WI38 (cell line): ENCODE results near the gene C1orf21.

ENCODE experiments used
- H3K4me3 ChIP-seq: 2 replicates; pipeline ENCODE4 v1.5.1; 2011; ENCODE audit warnings: low read depth, mild to moderate bottlenecking, control low read depth, low read length
- TF ChIP-seq, protein P1 (sequence below): IDR thresholded peaks from 2 replicates; pipeline ENCODE4 v1.5.1; 2012; ENCODE audit warnings: low read depth, mild to moderate bottlenecking, control low read depth, low read length

C1orf21 gene

DNA sequence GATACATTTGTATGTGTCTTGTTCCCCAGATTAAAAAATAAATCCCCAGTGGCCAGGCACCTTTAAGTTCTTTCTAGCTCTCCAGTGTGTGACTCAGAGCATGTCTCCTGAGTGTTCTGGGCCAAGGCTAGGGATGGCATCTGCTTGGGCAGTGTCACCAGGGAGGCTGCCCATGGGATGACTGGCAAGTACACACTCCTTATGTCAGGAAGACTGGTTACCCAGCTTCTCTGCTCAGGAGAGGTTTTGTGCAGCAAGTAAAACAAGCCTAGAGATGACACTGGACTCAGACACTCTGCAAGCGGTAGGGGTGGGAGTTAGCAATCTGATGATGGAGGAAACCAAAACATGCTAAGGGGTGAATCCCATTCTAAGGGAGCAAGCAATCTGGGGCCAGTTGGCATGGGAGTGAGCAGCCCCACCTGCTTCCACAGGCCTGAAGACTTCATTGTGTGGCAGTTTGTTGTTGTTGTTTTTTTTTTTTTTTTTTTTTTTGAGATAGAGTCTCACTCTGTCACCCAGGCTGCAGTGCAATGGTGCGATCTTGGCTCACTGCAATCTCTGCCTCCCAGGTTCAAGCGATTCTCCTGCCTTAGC lies 230.7 kb downstream of the C1orf21 start:
- H3K4me3 ChIP-seq: no peak overlapping the region
- TF ChIP-seq, protein P1, sequence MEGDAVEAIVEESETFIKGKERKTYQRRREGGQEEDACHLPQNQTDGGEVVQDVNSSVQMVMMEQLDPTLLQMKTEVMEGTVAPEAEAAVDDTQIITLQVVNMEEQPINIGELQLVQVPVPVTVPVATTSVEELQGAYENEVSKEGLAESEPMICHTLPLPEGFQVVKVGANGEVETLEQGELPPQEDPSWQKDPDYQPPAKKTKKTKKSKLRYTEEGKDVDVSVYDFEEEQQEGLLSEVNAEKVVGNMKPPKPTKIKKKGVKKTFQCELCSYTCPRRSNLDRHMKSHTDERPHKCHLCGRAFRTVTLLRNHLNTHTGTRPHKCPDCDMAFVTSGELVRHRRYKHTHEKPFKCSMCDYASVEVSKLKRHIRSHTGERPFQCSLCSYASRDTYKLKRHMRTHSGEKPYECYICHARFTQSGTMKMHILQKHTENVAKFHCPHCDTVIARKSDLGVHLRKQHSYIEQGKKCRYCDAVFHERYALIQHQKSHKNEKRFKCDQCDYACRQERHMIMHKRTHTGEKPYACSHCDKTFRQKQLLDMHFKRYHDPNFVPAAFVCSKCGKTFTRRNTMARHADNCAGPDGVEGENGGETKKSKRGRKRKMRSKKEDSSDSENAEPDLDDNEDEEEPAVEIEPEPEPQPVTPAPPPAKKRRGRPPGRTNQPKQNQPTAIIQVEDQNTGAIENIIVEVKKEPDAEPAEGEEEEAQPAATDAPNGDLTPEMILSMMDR: no peak

- TF ChIP-seq, protein P1: no peak
- H3K4me3 ChIP-seq: no peak overlapping the region
These were observed 232.0 kb downstream of the C1orf21 start for GRCh38 chr1:184618851-184619250.

DNA sequence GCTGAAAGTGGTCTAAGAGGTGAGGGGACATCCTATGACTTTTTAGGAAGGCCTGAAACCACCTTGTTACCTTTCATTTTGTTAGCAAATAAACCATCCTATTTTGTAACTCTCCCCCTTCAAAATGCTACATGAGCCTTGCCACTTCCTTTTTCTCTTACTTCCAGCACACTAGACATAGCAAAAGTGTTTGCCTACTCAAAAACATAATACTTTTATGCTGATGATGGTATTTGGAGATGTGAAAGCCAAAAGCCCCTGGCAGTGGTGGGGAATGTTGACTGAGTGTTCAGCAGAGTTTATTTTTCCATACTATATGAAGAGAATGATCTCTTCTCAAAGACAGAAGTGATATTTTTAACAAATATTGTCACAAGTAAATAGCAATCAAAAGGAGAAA lies 233.6 kb downstream of the C1orf21 start:
- TF ChIP-seq, protein P1: no peak
- no peak overlapping the region for H3K4me3 ChIP-seq

DNA sequence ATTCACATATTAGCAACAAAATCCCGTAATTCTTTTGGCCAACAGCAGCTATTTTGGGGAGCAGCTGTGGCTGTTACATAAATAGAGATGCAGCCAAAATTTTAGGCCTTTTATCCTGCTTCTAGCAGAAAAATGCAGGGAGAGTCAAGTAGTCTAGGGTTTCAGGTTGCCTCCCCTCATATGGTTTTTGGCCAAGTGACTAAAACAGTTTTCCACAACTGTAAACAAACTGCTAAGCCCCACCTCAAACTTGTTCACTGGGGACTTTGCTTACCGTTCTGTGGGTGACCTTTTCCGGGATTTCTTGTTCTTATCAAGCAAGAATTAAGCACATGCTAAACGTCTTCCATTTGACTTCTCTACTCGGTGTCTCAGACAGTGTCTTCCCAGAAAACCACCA lies 234.4 kb downstream of the C1orf21 start:
- TF ChIP-seq, protein P1: no peak
- H3K4me3 ChIP-seq: no peak overlapping the region

- H3K4me3 ChIP-seq: no peak overlapping the region
- TF ChIP-seq, protein P1: no peak
These were observed 235.5 kb downstream of the C1orf21 start for GRCh38 chr1:184622136-184622823.

DNA sequence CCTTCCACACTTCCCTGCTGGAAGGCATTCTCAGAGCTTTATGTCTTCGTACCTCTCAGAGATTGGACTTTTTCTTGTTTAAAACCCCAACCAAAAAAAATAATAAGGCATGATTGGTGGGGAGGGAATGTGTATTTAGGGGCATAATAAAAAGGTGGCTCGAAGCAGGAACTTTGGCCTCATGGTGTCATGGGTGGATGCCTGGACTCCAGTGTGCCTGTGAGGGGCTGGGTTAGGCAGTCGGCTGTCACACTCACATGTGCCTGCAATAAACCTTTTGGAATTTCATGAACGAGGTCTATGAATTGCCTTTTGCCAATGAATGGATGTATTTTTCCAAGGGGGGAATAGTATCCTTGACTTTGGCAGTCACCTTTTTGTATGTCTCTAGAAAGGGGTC lies 236.6 kb downstream of the C1orf21 start:
- H3K4me3 ChIP-seq: no peak overlapping the region
- TF ChIP-seq, protein P1: no peak

- TF ChIP-seq, protein P1: no peak
These were observed 237.2 kb downstream of the C1orf21 start for GRCh38 chr1:184624051-184624450.

More at GRCh38 chr1:184624051-184624450, 237.2 kb downstream of the C1orf21 start:
- H3K4me3 ChIP-seq: no peak overlapping the region
